GM19025 (cell line): Measurements from ENCODE around the gene RNF38.
"Not testable (repeated sequence)": the region's sequence is repeated elsewhere in the genome, so short reads cannot be mapped to it uniquely, and the experiment has no call there.

Experiments used
- ATAC-seq: cut with Tn5 transposase; IDR thresholded peaks from one replicate; pipeline ENCODE4 v1.9.1; 2021; ENCODE audit warnings: mild to moderate bottlenecking, low read depth, moderate library complexity; ENCODE audit not compliant: unreplicated experiment

The RNF38 gene

DNA sequence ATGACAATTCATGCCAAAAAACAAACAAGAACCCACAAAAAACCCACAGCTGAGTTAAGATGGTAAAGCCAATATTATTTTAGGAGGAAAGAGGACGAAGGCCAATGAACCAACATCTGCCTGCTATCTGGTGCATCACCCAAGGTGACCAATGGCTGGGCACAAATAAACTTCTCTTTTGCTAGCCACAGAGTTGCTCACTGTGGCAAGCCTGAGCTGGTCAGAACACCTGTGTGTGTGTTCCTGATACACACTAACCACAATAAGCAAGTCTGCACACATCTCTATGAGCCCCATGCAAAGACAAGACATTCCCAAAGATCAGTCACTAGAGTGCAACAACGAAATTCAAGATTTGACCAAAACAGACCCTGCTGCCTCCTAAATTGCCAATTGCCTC, 63.1 kb downstream of the RNF38 start:
- ATAC-seq, result no peak

DNA sequence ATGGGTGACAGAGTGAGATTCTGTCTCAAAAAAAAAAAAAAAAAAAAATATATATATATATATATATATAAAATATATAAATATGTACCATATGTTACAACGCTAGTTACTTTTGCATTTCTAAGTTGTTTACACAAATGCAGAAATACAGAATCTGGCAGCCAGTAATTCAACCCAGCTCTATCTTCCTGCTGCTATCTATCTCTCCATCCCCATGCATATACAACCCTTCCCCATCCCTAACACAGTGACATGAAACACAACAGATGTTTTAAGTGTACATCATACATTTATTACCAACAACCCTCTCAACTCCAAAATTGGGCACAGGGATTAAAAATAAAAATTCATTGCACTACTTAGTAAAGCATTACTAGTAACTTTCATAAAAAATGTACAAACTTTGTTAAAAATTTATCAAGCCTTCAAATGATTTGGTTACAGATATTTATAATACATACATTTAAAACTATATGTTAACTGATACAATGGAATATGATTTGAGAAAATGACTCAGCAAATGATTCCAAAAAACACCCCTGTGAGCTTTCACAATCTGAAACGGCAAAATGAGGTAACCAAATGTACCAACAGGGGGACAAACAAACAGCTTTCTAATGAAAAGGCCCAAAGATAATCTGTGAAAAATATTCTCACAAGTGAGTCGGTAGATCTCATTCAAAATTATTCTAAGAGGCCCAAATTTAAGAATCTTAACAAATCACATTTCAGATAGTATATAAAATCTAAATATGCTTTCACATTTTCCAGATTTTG, 63.8 kb downstream of the RNF38 start:
- ATAC-seq, result no peak

DNA sequence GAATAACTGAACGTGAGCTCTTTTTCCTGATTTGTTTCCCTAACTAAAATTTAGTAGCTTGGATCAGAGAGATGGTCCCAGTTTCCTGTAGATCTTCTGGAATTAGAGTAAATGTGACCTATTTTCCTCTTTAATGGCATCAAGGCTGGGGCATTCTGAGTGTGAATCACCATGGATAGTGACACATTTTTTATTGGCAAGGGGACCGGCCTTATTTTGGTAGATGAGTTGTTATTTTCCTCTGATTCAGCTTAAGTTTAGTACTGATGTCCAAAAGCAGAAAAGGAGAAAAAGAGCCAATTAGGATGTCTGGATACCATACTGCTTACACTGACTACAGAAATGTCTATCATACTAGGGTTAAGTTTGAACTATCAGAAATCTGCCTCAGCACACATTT, 68.1 kb downstream of the RNF38 start:
- ATAC-seq, result no peak

- no peak for ATAC-seq
These were observed 71.2 kb downstream of the RNF38 start for GRCh38 chr9:36328798-36329411.

DNA sequence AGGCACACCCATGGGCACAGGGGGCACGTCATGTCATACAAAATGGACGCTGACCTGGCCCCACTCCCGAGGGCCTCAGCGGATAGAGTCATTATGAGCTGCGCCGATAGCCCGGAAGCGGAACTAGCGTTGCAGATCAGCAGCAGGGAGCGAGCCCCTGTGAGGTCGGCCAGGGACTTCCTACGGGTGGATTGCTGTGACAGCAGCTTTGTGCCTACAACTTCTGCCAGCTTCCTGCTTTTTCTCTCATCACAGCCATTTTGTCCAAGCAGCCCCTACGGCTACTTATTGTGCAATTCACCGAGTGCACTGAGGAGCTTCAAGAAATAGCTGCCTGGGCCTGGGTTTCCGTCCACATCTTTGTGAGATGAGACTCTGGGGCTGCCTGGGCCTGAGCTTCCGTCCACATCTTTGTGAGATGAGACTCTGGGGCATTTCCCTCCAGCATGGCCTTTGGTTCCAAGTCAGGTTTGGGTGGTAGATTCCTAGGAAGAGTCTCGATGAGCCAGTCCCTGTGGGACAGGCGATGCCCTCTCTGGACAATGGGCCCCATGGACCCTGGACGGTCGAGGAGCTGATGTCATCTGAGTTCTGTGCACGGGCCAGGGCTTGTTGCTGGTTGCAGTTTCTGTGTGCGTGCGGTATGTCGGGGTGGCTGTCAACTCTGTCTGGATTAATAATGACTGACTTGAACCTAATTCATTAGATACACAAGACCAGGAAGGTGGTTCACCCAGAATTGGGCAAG, 74.8 kb downstream of the RNF38 start:
- no peak for ATAC-seq

DNA sequence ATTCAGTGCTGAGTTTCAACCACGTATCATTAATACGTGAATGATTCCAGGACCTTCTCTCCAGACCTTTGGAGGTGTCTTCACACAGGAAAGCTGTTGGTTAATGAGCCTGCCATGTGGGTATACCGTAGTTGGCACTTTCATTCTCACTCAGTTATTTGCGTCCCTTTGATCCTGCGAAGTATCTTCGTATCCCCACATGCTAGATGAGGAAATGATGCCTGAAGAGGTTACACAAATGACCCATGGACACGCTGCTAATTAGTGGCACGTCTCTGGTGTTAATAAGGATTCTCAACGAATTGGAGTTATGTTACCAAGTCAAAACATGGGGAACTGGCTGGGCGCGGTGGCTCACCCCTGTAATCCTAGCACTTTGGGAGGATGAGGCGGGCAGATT, 76.1 kb downstream of the RNF38 start:
- no peak for ATAC-seq

GRCh38 chr9:36322462-36322861, 77.6 kb downstream of the RNF38 start:
- ATAC-seq, result no peak

GRCh38 chr9:36321903-36322302, 78.2 kb downstream of the RNF38 start:
- not testable (repeated sequence) for ATAC-seq

DNA sequence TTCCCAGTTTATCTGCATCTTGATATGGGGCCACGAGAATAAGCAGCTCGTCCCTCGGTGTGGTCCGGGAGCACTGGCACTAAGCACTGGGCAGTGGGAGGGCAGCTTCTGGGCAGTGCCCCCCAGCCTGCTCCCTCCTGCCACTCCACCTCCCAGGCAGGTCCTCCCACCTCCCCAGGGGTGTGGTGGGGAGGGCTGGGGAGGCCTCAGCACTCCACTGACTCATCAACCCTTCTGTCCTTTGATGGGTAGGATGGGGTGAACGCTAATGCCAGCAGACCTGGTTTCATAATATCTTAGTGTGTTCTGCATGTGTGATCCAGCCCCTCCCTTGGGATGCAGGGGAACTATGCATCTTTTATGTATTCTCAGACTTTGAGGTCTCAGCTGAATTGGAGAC, 79.6 kb downstream of the RNF38 start:
- ATAC-seq, result no peak

DNA sequence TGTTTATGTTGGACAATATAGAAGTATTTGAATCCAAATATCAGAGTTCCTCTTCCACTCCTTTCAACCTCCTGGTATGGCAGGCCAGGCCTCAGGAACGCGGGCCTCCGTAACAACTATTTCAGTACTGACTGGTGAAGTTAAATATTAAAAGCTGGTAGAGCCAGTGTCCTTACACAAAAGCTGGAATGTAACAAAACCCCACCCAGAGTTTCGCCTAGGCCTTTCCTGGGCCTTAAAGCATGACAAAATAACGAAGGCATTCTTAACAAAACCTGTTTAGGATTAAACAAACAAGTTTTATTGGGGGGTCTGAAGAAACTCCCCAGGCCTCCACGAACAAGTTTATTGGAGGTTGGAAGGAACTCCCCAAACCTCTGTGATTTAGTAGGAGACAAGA, 80.3 kb downstream of the RNF38 start:
- ATAC-seq, result no peak

- ATAC-seq, result no peak
These were observed 80.9 kb downstream of the RNF38 start for GRCh38 chr9:36319183-36319582.

- no peak for ATAC-seq
These were observed 81.8 kb downstream of the RNF38 start for GRCh38 chr9:36318212-36318802.

DNA sequence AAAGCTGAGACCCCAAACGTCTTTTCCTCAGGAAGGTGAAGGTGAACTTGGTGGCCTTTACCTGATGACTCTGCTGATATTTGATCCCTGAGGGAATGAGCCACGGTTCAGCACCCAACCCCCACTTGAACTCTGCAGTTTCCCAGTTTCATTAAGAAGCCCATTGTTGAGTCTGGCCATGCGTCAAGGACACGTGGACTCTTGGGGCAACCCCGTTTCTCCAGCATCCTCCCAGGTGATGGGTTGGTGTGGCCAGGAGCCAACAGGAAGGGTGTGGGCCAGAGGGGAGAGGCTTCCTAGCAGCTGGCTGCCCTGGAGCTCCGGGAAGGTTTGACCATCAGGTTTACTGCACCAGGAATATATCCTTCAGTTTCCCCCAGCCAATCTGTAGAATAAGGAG, 82.3 kb downstream of the RNF38 start:
- no peak for ATAC-seq

GRCh38 chr9:36316611-36317317, 83.3 kb downstream of the RNF38 start:
- no peak for ATAC-seq

GRCh38 chr9:36316049-36316448, 84.0 kb downstream of the RNF38 start:
- no peak for ATAC-seq

DNA sequence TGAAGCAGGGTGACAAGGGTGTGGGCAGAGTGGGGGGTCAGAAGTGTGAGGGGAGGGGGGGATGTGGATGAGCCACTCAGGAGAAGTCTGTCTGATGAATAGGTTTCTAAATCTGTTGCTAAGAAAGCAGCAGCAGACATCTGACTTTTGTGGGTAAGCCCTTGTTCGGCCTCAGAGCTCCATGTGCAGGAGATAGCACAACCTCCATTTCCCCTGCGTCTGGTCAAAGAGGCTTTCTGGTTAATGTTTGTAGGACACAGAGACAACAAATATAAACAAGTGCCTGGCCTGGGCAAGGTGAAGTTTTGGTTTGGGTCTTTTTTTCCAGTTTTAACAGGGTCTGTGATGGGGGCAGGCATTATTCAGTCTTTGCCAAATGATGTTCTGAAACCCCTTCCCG, 84.8 kb downstream of the RNF38 start:
- no peak for ATAC-seq

DNA sequence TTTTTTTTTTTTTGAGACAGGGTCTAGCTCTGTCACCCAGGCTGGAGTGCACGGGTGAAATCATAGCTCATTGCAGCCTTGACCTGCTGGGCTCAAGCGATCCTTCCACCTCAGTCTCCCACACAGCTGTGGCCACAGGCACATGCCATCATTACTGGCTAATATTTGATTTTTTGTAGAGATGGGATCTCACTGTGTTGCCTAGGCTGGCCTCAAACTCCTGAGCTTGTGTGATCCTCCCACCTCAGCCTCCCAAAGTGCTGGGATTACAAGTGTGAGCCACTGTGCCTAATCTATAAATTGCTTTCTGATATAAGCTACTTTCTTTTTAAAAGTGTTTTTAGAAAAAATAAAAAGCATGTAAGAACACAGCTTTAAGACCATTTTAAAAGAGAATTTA, 85.3 kb downstream of the RNF38 start:
- ATAC-seq, result no peak

- no peak for ATAC-seq
These were observed 93.4 kb downstream of the RNF38 start for GRCh38 chr9:36306471-36307306.

DNA sequence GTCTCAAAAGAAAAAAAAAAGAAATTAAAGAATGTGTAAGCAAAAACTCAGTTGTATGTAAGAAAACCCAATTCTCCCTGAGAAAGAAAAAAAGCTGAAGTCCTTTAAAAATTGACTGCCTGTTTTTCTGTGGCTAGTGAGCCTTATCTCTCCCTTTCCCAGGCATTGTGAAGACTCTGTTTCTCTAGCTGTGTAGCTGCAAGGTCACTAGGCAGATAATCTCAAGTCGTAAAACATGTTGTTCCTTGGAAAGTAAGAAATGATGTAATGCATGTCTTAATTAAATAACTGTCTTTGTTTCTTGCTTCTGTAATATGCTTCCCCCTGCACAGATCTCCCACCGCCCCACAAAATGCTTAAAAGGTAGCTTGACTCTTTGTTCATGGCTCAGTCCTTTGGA, 95.7 kb downstream of the RNF38 start:
- ATAC-seq, result not testable (repeated sequence)

- ATAC-seq, result no peak
These were observed 98.8 kb downstream of the RNF38 start for GRCh38 chr9:36301227-36301626.
